H1 (cell line): ENCODE measurements around the gene PRKN. TPM values are rescaled to one million over a fixed set of nuclear protein-coding genes. Genes with fewer than 3 reads are reported as not detected.

Experiments used
- BACH1 ChIP-seq: IDR thresholded peaks from 2 replicates; pipeline ENCODE4 v1.6.1; 2012; ENCODE audit warnings: low read length, improper control_type of control experiment
- BRCA1 ChIP-seq: IDR thresholded peaks from 2 replicates; pipeline ENCODE4 v1.6.1; 2012; ENCODE audit warnings: low read depth, low read length, improper control_type of control experiment
- CHD1 ChIP-seq: IDR thresholded peaks from 2 replicates; pipeline ENCODE4 v1.6.1; 2012; ENCODE audit warnings: low read depth, low read length, improper control_type of control experiment
- CTBP2 ChIP-seq: IDR thresholded peaks from 2 replicates; pipeline ENCODE4 v1.7.0; 2011; ENCODE audit warnings: borderline replicate concordance, mild to moderate bottlenecking, moderate library complexity, mixed read lengths, low read length; ENCODE audit not compliant: insufficient read depth, insufficient read length
- HDAC6 ChIP-seq: IDR thresholded peaks from one replicate; pipeline ENCODE4 v1.7.1; 2012; ENCODE audit warnings: low read depth, mild to moderate bottlenecking, inconsistent platforms, low read length, moderate library complexity
- KDM1A ChIP-seq: fragments of 200-600, 300-600 bp; sonication (generic); IDR thresholded peaks from 2 replicates; pipeline ENCODE4 v1.7.1; 2016; ENCODE audit warnings: mild to moderate bottlenecking, low read length, borderline replicate concordance
- NRF1 ChIP-seq: IDR thresholded peaks from 2 replicates; pipeline ENCODE4 v1.6.1; 2011; ENCODE audit warnings: mild to moderate bottlenecking, low read depth, low read length, improper control_type of control experiment
- RXRA ChIP-seq: IDR thresholded peaks from 2 replicates; pipeline ENCODE4 v1.6.1; 2011; ENCODE audit warnings: low read depth, mild to moderate bottlenecking, low read length, moderate library complexity; ENCODE audit not compliant: insufficient read depth
- SIX5 ChIP-seq: IDR thresholded peaks from 2 replicates; pipeline ENCODE4 v1.6.1; 2011; ENCODE audit warnings: mild to moderate bottlenecking, low read depth, low read length
- ZNF274 ChIP-seq: IDR thresholded peaks from 2 replicates; pipeline ENCODE4 v1.7.0; 2012; ENCODE audit warnings: low read length, borderline replicate concordance; ENCODE audit errors: extremely low read depth
- polyA plus RNA-seq, 7 experiments: library from polyadenylated mRNA; depleted of rRNA in 3 of 7; stranded (reverse) in 5 of 7; unstranded in 2 of 7; fragments of >200 nt in 5 of 7; fragments of 200-250 nt in 2 of 7; gene quantifications; 1 replicate in 5 of 7; 2 replicates in 1 of 7; 4 replicates in 1 of 7; pipeline versions ENCODE4 v1.2.1 to v1.2.3, GENCODE V29; 2011 to 2013; ENCODE audit warnings: missing spikeins in 2 of 7, mixed read lengths in 2 of 7
- total RNA-seq: library from RNA; stranded (reverse); fragmentation: NEBNext Ultra II Directional; extraction: Animal tissue kit (Norgen Biotek cat#: 25700); gene quantifications from 2 replicates; pipeline ENCODE4 v1.2.1, GENCODE V29; 2021

The PRKN gene
- total and polyA plus RNA-seq, 2 of the 8 experiments (the other 6 are each of a cell fraction or from before 2014, with no cell fraction given): 0.13 to 0.29 TPM

GRCh38 chr6:161543684-161544309 is 1183.8 kb downstream of the PRKN start (continued):
- TF ChIP-seq CHD1 (no peak), CTBP2 (no peak), NRF1 (no peak), BACH1 (no peak), HDAC6 (no peak), RXRA (no peak), BRCA1 (no peak), ZNF274 (no peak), SIX5 (no peak), KDM1A (no peak)
